T follicular helper cell (primary cell): ENCODE results near the gene MAPK1.
A peak's percentile ranks its signal among the peaks of the same experiment; 100 is the strongest.
"Not testable (repeated sequence)": the region's sequence is repeated elsewhere in the genome, so short reads cannot be mapped to it uniquely, and the experiment has no call there.

Experiments
- DNase-seq: peaks from one replicate; pipeline ENCODE4 v3.0.0-alpha.2; 2020; ENCODE audit warnings: low read depth

MAPK1 gene

DNA sequence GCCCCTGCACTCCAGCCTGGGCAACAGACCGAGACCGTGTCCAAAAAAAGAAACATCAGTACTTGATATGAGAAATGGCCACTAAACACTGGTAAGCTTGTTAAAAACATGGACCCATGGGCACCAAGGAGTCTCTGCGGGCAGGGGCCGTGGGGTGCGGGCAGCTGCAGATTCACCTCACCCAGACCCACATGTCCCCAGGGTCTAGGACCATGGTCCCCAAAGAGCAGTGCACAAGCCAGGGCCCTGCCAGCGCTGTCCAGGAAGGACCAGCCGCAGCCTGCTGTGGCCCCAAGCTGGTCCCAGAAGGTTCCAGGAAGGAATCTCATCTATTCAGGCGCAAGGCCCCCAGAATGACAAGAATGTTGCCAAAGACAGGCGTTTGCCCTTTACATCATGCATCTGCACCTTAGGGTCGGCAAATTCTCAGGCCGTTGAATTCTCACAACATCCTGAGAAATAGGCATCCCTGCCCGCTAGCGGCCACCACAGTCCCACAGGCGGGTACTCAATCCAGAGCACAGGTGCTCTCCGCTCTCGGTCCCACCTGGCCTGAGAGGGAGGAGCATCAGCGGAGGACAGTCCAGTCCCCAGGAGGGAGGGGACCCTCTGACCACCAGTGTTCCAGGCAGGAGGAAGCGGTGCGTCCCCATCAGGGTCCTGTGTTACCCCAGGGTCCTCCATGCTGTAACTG, 141.3 kb downstream of the MAPK1 start:
- no peak for DNase-seq

DNA sequence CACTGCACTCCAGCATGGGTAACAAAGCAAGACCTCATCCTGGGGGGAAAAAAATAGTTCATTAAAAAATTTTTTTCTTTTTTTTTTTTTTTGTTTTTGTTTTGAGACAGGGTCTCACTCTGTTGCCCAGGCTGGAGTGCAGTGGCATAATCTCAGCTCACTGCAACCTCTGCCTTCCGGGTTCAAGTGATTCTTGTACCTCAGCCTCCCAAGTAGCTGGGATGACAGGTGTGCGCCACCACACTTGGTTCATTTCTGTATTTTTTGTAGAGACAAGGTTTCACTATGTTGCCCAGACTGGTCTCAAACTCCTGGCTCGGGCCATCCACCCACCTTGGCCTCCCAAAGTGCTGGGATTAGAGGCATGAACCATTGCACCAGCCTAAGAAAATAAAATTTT, 142.9 kb downstream of the MAPK1 start:
- not testable (repeated sequence) for DNase-seq

DNA sequence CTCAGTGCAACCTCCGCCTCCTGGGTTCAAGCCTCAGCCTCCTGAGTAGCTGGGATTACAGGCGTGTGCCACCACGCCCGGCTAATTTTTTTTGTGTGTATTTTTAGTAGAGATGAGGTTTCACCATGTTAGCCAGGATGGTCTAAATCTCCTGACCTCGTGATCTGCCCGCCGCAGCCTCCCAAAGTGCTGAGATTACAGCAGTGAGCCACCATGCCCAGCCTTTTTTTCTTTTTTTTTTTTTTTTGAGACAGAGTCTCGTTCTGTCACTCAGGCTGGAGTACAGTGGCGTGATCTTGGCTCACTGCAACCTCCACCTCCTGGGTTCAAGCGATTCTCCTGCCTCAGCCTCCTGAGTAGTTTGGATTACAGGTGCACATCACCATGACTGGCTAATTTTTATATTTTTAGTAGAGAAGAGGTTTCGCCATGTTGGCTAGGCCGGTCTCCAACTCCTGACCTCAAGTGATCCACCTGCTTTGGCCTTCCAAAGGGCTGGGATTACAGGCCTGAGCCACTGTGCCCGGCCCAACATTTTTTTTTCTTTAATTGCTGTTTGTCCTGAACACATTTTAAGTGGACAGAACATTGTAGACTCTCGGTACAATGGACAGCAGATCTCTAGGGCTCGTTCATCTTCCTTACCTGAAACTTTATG, 146.1 kb downstream of the MAPK1 start:
- not testable (repeated sequence) for DNase-seq

DNA sequence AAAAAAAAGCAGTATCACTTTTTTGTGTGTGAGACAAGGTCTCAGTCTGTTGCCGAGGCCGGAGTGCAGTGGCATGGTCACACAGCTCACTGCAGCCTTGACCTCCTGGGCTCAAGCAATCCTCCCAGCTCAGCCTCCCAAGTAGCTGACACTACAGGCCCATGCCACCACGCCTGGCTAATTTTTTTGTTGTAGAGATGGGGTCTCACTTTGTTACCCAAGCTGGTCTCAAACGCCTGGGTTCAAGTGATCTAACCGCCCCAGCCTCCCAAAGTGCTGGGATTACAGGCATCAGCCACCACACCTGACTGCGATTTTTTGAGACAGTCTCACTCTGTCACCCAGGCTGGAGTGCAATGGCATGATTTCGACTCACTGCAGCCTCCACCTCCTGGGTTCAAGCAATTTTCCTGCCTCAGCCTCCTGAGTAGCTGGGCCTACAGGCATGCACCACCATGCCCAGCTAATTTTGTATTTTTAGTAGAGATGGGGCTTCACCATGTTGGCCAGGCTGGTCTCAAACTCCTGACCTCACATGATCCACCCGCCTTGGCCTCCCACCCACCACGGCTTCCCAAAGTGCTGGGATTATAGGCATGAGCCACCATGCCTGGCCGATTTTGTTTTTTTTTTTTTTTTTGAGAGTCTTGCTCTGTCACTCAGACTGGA, 147.1 kb downstream of the MAPK1 start:
- DNase-seq = not testable (repeated sequence)

DNA sequence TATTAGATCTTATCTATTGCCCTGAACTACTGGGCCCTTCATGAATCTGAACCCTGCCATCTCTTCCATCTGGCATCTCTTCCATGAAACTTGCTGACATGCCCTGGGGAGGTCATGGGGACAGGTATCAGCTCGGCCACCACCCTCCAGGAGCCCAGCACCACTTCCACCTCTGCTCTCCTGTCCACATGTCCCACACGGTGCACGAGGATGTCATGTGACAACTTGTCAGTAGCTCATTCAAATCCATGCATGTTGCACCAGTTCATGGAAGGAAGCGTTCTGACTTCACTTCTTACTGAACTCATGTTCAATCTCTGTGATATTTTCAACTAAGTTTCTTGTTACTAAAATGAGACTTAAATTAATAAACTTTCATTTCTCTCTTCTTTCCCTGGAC, 148.4 kb downstream of the MAPK1 start:
- DNase-seq = no peak

DNA sequence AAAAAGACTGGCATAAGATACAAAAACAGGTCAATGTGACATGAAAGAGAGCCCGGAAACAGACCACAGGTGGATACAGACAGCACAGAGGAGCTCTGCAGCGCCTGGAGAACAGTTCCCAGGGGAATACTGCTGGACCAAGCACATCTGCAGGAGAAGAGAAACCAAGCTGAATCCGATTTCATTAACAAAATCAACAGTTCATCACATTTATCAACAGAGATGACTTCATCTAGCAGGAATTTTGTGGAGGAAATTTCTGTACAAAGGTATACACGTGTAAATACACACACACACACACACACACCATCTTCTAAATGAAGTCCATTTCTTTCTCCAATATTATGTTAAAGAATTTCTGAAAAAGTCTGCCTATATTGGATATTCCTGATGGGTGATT, 148.9 kb downstream of the MAPK1 start:
- no peak for DNase-seq

DNA sequence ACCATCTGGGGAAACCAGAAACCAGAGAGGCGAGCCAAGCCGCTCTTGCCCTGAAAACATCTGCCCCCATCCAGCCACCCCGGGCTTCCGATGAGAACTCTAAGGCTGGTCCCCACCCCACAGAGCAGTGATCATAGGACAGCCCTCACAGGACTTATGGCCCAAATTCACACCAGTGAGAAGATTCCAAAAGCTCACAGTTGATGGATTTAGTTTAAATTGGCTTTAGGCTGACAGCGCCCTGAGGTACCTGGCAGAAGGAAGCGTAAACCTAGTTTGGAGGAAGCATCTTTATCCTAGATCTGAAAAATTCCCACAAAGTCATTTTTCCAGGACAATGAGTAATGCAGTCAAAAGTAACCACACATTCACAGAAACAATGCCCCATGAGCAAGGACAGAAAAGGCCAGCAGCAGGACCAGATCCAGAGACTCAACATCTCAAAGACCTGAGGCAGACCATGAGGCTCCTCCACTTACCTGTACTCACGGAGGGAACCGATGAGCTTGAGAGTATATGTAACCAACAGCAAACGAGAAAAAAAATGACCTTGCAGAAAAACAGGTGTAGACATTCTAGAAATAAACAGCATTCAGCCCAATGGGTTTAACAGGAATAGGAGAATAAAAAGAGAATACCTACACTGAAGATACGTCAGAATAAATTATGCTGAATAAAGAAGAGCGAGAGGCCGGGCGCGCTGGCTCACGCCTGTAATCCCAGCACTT, 150.9 kb downstream of the MAPK1 start:
- DNase-seq = not testable (repeated sequence)

DNA sequence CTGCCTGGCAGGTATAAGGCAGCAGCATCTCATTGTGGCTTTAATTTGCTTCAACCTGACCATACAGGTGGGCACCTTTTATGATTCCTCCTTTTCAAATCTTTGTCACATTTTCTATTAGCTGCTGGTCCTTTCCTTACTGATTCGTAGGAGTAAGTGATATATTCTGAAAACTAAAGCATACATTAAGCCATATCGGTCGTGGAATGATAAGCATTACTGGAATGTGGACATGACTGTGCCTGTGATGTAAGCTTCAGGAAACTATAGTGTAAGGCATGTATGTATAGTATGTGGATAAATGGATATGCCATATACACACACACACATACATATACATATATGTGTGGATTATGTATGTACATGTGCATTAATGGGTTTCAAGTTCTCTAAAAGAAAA, 152.7 kb downstream of the MAPK1 start:
- no peak for DNase-seq

DNA sequence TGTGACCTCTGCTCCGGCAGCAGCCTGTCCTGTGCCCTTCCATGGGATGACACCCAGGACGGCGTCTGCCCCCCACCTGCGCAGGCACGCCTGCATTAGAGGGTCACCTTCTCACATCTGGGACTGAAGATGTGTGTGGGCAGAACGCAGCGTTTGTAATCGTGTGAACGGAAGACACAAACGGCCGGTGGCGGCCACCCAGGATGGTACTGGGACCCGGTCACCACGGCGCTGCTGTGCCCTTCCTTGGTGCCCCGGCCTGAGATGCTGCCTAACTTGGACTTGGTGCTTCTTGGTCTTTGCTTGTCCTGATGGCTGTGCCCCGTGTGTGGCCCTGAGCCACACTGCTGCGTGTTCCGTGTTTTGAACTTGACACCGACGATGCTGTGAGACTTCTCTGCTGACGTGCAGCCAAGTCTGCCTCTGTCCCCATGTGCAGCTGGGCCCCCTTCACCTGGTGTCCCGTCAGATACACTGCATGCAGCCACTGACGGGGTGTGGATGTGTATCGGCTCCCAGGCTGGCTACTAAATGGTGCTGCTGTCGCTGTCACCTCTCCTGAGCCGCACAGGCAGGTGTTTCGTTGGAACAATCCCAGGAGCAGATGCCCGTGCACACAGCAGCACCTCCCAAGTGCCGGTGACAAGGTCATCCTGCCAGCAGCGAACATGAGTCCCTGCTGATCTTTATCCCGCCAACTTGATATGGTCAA, 153.2 kb downstream of the MAPK1 start:
- DNase-seq = no peak

- DNase-seq = no peak
Observed at GRCh38 chr22:21713428-21714058, 153.9 kb downstream of the MAPK1 start.

- DNase-seq = peak; percentile 32
Observed at GRCh38 chr22:21712751-21713427, 154.6 kb downstream of the MAPK1 start.

- DNase-seq = no peak
Observed at GRCh38 chr22:21711851-21712250, 155.6 kb downstream of the MAPK1 start.

DNA sequence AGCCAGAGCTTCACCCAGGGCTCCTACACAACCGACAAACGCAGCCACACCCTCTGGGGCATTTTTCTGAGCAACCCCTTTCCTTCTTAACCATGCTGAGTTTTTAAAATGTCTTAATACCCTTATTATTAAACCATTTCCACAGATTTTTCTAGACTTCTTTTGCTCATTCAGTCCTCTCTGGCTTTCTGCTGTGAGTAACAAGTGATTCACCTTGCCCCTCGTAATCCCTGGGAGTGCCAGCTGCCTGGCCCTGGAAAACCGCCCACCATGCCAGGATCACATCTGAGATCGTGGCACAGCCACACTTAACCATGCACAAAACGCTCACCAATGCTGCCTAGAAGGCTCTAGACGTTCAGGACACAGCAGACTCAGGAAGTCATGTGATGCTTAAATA, 157.3 kb downstream of the MAPK1 start:
- no peak for DNase-seq

GRCh38 chr22:21709688-21710087, 157.8 kb downstream of the MAPK1 start:
- DNase-seq = no peak

- no peak for DNase-seq
Observed at GRCh38 chr22:21708960-21709359, 158.5 kb downstream of the MAPK1 start.

GRCh38 chr22:21707677-21708076, 159.8 kb downstream of the MAPK1 start:
- no peak for DNase-seq
